Measurements from ENCODE around the gene AGXT.

Gene AGXT

GRCh38 chr2:240886678-240887609 lies 18.3 kb downstream of the AGXT start:
- no peak for DNase-seq

- no peak for DNase-seq
Observed at GRCh38 chr2:240887631-240888030, 19.0 kb downstream of the AGXT start.

GRCh38 chr2:240888130-240888889 lies 19.7 kb downstream of the AGXT start:
- DNase-seq, result no peak

- no peak for DNase-seq
Observed at GRCh38 chr2:240888890-240889573, 20.4 kb downstream of the AGXT start.

GRCh38 chr2:240889601-240890560 lies 21.3 kb downstream of the AGXT start:
- no peak for DNase-seq

- no peak for DNase-seq
Observed at GRCh38 chr2:240890691-240891090, 22.1 kb downstream of the AGXT start.

- no peak for DNase-seq
Observed at GRCh38 chr2:240891492-240892340, 23.1 kb downstream of the AGXT start.

- DNase-seq, result no peak
Observed at GRCh38 chr2:240892356-240892755, 23.7 kb downstream of the AGXT start.

GRCh38 chr2:240892925-240893324 lies 24.3 kb downstream of the AGXT start:
- DNase-seq, result no peak

- no peak for DNase-seq
Observed at GRCh38 chr2:240893363-240893844, 24.8 kb downstream of the AGXT start.

- no peak for DNase-seq
Observed at GRCh38 chr2:240894006-240894405, 25.4 kb downstream of the AGXT start.

GRCh38 chr2:240894836-240895558 lies 26.4 kb downstream of the AGXT start:
- no peak for DNase-seq

- DNase-seq, result no peak
Observed at GRCh38 chr2:240895656-240896388, 27.2 kb downstream of the AGXT start, which contains the start of gene MAB21L4. MAB21L4 (minus strand) TSS chr2:240896156; CDS start chr2:240895997, 159 bp downstream.

GRCh38 chr2:240896394-240896793 lies 27.8 kb downstream of the AGXT start:
- no peak for DNase-seq

GRCh38 chr2:240896871-240897692 lies 28.5 kb downstream of the AGXT start:
- no peak for DNase-seq

GRCh38 chr2:240898108-240898730 lies 29.6 kb downstream of the AGXT start:
- DNase-seq, result no peak

- no peak for DNase-seq
Observed at GRCh38 chr2:240898731-240899467, 30.3 kb downstream of the AGXT start.
